NK-92 (cell line): Measurements from ENCODE around the gene CAPS.

ENCODE experiments used
- DNase-seq: peaks from one replicate; lab custom pipeline; 2025; ENCODE audit not compliant: unreplicated experiment; lab: John Stamatoyannopoulos, UW

Gene CAPS

DNA sequence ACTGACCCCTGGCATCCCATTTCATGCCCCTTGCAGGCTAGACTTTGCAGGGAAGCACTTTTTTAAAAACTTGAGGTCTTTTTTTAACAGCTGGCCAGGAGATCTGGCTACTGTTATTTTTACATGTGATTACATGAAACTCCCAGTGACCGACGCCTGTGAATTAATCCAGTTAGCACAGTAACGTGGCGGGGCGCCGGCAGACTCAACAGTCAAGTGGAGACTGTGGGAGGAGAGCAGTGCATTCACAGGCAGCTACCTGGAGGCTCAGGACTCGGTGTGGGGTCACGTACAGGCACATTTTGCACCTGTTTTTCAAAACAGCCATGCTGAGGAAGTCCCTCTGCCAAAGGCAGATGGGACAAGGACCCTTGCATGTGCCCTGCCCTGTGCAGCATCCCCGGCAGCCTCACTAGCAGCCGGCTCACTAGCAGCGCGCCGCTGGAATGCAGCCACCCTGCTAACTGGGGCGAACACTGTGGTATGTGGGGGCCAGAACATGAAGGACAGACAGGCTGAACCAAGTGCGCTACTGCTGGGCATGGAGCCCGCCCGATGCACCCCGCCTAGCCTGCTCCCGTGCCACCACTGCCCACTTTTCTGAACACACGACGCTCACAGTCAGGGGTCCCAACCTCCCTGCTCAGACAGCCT lies 18.7 kb downstream of the CAPS start:
- DNase-seq: no peak

DNA sequence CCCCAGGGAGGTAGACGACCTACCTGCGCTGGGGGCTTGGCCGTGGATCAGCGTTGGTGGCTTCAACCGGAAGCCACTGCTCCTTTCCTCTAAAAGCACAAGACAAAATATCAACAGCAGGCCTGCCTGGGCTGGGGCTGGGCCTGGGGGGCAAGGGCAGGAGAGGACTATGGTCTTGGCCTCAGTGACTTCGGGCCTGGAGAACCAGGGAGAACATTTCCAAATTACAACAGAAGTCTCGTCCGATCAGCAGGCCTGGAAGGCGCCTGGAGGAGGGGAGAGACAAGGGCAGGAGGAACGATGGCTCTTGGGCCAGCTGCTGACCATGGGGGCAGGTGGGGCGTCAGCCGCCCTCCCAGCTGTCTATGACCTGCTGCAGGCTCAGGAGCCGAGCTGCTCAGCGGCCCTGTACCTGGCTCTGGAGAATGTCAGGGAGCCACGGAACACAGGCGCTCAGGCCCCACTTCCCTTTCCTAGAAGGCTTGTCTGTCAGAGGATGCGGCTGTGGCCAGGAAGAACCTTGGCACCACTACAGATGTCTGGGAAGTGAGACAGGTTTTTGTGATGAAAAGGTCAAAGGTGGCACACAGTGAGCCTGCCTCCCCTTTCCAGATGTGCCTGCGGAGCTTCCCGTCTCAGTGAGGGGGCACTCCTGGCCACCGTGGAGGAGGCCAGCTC lies 19.5 kb downstream of the CAPS start:
- DNase-seq: no peak

GRCh38 chr19:5934069-5934401 lies 20.0 kb downstream of the CAPS start:
- no peak for DNase-seq

DNA sequence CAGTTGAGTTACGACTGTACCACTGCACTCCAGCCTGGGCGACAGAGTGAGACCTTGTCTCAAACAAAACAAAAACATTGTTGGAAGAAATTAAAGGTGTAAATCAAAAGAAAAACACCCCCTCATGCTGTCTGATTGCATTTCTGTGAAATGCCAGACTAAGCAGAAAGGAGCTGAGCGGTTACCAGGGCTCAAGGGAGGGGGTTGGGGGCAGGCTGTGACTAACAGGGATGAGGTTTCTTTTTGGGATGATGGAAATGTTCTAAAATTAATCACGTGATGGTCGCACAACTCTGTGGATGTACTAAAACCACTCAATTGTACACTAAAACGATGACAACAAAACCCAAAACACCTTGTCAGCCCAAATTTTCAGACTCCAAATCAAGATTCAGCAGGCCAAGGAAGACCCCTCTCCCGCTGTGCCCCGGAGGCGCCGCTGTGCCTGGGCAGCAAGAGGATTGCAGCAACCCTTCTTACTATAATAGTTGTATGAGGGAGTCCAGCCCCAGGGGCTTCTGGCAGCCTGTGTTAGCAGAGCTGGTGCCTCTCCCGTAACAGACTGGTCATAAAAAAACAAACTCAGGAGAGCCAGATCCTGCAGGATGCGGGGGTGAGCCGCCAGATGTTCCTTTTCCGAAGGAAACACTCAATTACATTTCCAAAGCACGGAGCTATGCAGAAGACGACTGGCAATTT lies 20.9 kb downstream of the CAPS start:
- no peak for DNase-seq

DNA sequence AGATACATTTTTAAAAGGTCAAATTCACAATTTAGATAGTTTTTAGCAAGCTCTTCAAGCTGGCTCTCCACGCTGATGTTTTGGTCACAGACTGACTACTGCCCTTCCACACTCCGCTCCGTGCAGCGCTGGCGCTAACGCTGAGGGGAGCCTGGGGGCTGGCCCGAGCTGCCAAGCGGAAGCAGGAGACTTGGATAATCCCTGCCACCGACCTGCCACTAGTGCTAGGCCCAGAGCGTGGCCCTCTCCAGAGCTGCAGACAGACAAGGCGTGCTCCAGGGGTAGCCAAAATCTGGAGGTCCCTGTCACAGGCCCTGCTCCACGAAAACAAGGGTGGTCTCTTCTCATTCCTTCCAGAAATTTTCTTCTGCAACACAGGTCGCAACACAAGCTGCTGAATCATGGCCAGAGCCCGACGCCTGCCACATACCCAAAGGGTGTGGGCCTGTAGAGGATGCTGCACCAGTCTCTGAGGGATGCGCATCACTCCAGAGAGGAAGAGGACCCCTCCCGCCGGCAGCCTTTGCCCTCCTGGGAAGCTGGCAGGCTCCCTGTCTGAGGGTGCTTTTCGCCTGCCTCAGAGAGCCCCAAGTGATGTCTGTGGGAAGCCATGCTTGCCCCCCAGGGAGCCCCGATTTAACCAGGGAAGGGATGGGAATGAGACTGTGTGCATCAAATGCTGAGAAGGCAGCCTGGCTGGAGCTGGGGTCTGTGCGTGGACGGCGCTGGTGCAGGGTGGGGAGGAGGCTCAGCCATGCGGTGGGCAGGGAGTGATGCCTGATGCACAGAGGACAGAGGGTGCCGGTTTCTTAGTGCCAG lies 21.6 kb downstream of the CAPS start:
- DNase-seq: no peak

GRCh38 chr19:5936292-5936592 lies 22.2 kb downstream of the CAPS start:
- no peak for DNase-seq

DNA sequence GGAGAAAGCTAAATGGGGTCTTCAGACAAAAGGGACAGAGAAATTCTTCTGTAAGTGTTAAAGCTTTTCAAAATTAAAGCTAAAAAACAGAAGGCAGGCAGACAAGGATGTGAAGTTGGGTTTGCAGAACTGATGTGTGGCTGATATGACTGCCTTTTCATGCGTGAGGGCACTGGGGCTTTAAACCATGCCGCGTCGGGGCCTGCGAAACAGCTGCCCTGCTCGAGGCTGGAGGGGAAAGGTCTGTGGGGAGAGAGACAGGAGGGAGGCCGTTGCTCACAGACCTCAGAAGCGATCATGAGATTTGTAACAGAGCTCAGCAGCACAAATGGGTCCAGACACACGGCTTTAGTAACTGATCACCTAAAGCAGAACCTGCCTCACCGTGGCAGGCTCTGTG lies 23.5 kb downstream of the CAPS start:
- DNase-seq: no peak

DNA sequence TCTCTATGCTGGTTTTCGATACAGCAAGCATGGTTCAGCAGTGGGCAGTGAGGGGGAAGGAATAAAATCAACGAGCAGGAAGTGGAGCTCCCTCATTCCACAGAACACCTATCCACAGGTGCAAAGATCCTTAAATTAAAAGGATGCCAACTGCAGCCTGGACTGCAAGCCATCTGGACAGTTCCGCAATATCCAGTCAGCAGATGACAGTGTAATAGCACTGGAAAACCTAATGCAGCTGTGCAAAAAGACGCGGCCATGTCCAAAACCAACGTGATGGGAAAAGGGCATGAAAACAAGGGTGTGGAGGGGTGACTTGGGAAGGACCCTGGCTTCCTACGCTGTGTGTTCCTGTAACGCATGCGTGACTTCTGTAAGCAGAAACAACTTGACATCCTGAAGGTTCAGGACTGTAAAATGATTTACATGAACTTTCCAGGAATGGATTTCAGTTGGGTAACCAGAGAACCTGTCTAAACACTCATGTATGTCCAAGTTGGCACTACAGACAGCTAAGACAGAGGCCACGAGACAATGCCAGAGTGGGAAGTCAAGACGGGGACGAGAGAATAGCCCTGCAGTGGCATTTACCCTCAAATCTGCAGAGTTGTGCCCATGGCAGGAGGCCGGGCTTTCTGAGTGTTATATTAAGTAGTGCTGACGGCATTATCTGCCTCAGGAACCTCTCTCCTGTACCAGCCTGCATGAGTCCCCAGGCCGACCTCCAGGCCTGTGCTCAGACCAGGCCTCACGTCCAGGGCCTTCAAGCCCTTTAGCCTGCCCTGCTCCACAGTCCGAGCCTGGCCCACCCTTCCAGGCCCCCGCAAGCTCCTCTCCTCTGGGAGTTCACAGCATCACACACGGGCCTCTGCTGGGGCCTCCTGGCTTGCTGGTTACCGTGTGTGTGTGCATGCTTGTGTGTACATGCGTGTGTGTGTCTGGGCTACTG lies 26.5 kb downstream of the CAPS start:
- DNase-seq: no peak

DNA sequence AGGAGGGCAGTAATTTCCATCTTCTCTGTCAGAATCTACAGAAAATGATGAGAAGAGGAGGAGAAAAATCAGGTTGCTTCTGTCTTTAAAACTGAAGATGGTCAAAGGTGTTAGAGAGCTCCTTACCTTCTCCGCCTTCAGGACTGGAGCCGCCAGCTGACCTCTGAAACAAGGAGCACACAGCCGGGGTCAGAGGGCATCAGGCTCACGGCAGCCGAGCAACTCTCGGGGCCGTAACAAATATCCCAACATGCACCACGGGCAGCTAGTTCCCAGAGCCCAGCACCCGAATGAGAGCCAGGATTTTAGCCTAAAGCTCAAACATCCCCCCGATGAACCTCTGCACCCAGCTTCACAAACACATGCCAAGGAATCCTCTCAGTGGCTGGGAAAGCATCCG lies 27.6 kb downstream of the CAPS start:
- DNase-seq: no peak

DNA sequence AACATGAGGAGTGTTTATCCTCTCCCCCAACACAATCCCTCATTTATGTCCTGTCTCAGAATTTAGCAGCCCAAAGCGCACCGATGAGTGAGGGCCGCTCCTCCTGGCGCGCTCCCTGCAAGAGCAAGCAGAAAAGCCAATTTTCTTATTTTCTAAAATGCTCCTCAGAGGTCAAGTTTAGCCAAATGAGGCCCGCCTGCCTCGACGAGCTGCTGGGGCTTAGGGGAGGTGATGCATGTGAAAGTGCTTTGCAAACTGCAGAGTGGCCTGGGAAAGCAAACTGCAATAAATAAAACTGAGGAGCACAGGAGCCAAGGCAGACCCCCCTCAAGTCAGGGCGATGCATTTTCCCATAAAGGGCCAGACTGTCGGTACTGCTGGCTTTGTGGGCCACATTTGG lies 29.0 kb downstream of the CAPS start:
- no peak for DNase-seq

GRCh38 chr19:5943623-5944022 lies 29.6 kb downstream of the CAPS start:
- no peak for DNase-seq

DNA sequence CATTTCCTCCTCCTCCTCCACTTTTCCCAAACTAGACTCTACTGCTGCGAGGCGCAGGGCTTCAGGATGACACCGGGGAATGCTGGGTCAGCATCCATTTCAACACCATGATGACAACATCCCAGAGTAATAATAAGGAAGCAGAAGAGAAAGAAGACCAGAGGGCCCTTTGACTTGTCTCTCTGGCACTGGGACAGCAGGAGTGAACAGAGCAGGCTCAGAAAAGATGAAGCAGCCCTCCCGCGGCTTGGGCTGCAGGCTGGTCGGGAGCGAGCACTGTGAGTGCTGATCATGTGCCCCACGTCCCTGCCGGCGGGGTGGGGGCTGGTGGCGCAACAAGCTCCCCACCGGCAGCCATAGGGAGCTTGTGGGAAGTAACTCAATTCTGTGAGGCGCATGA lies 33.4 kb downstream of the CAPS start:
- DNase-seq: no peak

DNA sequence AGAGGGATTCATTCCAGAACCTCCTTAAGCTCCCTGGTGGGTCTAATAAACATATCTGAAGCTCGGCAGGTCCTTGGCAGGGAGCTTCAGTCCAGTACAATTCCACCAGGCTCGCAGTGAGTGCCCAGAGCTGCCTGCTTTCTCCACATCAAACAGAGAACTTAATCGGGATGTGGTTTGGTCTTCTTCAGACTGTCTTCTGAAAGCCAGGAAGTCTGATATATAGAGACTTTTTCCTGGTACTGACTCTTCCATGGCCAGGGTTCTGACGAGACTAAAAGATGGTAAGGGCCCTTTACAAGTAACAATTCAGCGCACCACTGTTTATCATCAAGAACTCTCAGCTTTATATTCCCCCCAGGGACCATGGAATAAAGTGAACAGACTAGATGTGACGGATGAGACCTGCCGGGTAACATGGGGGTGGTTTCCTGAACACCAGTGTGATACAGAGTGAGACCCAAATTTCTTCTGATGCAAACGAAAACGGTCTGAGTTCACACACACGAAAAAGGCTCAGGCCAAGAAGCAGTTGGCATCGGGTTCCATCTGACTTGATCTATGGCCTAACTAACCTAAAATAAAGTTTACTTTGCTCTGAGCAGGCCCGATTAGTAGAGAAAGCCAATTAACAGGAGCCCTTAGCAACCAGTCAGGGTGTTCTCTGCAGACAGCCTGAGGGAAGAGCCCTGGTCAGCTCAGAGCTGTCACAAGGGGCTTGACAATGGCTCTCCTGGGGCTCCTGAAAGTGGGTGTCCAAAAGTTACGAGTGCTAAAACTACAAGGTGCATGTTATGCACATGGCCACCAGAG lies 34.9 kb downstream of the CAPS start:
- no peak for DNase-seq

DNA sequence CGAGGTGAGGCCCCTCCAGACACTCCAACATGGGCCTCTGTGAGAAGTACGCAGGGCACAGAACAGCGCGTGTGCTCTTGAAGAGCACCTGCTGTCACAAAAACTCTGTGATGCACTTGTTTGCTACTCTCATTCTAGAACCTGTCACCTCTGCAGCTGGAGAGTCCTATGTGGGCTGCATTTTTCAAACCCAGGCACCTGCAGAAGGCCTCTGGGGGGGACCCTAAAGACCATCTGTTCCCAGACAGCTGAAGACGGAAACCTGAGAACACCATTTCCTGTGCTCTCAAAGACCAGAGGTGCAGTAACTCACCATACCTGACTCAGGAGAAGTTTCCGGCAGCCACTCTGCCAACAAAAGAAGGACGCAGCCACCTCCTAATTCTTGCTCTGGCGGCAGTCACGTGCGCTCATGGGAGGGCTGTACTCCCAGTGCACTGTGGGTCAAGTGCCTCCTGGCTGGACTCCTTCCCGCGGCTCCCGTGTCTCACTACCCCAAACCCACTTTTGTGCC lies 35.8 kb downstream of the CAPS start:
- no peak for DNase-seq

GRCh38 chr19:5950741-5951140 lies 36.7 kb downstream of the CAPS start:
- no peak for DNase-seq

DNA sequence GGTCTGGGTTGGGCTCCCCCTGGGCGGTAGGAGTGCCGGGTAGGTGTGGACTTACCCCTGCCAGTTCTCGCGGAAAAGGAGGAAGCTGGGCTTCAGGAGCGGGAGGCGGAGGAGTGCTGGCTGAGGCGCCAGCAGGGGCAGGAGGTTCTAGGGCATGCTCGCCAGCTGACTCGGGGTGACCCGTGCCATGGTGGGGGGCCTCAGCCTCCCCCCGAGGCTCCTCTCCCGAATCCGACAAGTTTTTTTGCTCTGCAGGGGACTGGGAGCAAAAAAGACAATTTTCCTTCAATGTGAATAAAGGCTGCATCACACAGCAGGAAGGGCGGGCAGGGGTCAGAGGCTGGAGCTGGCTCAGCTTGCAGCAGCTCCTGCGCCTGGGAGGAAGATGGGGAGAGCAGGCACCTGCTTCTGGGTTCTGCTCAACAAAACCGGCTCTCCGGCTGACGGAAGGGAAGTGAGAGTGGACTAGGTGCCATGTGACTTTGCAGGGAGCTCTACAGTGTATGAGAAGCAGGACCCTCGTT lies 37.3 kb downstream of the CAPS start:
- DNase-seq: no peak

- no peak for DNase-seq
Observed at GRCh38 chr19:5952193-5953029, 38.4 kb downstream of the CAPS start.

GRCh38 chr19:5953030-5953589 lies 39.1 kb downstream of the CAPS start:
- no peak for DNase-seq
